ENCODE results near the gene ERGIC1. TPM values are rescaled to one million over a fixed set of nuclear protein-coding genes. Genes with fewer than 3 reads are reported as not detected.

Gene ERGIC1
- total RNA-seq, 2 experiments from 2014 or later = 33.4 to 36.2 TPM

DNA sequence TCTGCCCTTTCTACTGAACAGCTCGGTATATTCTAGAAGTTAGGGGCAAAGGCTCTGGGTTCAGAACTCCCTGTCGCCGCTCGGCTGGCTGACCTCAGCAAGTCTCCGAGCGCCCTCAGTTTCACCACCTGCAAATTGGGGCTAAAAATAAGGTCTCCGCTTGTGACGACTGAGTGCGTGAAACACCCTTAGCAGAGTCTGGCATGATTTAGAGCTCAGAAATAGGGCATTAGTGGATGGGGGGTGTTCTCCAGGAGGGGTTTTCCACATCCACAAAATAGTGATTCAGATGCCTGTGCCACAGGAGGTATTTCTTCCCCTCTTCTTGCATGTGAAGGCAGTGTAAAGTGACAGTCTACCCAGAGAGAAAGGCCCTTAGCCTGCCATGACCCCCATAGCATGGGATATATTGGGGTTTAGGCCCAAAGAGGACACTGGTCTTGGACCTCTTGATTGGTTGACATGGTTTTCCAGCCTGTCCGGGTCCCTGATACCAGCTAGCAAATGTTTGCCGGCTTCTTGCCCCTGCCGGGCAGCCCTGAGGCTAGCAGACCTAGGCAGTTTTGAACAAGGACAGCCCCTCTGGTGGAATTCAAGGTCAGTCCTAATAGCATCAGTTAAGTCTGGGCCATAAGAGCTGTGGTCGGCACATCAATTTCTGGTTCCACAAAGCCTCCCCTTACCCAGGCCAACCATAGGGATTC, 1.4 kb downstream of the ERGIC1 start:
- Mint-ChIP-seq H3K4me3 (peak overlapping the region; percentile 80), H3K36me3 (ENCODE audit: low read depth) (no peaks in the 10 kb centered on the region), H3K27ac (no peak overlapping the region), H3K9me3 (no peaks in the 10 kb centered on the region), H3K4me1 (ENCODE audit: low read depth) (peaks cover 41% of the 10 kb centered on the region), H3K27me3 (ENCODE audit: low read depth) (no peaks in the 10 kb centered on the region)
- CTCF ChIA-PET = interaction anchor here (0.6 to 2.0 kb wide), 6 partner anchors 10 to 353 kb away, joined by 3 to 12 read pairs (median 3); no protein-coding TSS in a partner anchor
- intact Hi-C loops (cut with micrococcal nuclease) = loop anchor here (1.0 kb wide), 1 partner anchor 58 kb away; no protein-coding TSS in a partner anchor
- no peak for DNase-seq

DNA sequence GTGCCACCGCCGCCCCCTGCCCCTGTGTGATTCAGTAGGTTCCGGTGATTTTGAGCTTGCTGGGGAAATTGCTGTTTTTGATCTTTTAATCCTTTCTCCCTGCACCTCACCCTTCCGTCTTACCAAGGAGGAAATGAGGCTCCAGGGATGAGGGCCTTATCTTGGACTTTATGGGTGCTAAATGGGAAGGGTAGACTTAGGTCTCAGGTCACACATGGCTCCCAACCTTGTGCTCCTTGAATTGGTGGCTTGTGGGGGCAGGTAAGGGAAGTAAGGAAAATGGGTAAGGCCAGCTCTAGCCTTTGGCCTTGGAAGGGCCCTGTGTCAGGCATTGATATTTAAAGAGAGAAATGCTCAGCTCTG, 1.9 kb downstream of the ERGIC1 start:
- H3K27ac Mint-ChIP-seq = no peak overlapping the region

DNA sequence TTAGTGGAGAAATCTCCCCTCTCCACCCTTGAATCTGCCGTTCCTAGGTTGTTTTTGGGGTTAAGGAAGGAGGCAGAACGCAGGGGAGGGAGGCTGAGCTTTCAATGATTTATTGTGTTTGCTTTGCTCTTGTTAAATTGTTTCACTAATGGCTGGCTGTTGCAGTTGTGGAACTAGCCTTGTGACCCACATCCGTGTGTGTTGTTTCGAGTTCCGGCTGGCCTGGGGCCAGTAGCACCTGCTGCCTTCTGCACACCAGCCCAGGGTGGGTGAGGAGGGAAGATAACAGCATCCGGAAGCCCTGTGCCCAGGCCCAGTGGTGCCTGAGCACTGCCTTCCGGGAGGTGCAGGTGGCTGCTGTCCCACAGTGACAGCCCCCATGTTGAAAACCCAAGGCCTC, 3.6 kb downstream of the ERGIC1 start:
- Mint-ChIP-seq H3K4me3 (peak overlapping the region; percentile 34), H3K9me3 (no peaks in the 10 kb centered on the region), H3K36me3 (ENCODE audit: low read depth) (peaks cover 2% of the 10 kb centered on the region), H3K27ac (peak overlapping the region; percentile 18), H3K27me3 (ENCODE audit: low read depth) (no peaks in the 10 kb centered on the region), H3K4me1 (ENCODE audit: low read depth) (peaks cover 42% of the 10 kb centered on the region)
- intact Hi-C loops (cut with micrococcal nuclease) = no loop called here
- CTCF ChIA-PET = no interaction called here
- peak; percentile 64 for DNase-seq

More for the DNA sequence above, 1.9 kb downstream of the ERGIC1 start:
- DNase-seq = no peak
- Mint-ChIP-seq H3K9me3 (no peaks in the 10 kb centered on the region), H3K36me3 (ENCODE audit: low read depth) (no peaks in the 10 kb centered on the region), H3K27me3 (ENCODE audit: low read depth) (no peaks in the 10 kb centered on the region), H3K4me1 (ENCODE audit: low read depth) (peaks cover 41% of the 10 kb centered on the region), H3K4me3 (peak overlapping the region; percentile 33)
- CTCF ChIA-PET = interaction anchor here (0.6 to 2.0 kb wide), 4 partner anchors 9 to 144 kb away, joined by 3 to 12 read pairs (median 4); no protein-coding TSS in a partner anchor
- intact Hi-C loops (cut with micrococcal nuclease) = loop anchor here (1.0 kb wide), 1 partner anchor 59 kb away; no protein-coding TSS in a partner anchor

DNA sequence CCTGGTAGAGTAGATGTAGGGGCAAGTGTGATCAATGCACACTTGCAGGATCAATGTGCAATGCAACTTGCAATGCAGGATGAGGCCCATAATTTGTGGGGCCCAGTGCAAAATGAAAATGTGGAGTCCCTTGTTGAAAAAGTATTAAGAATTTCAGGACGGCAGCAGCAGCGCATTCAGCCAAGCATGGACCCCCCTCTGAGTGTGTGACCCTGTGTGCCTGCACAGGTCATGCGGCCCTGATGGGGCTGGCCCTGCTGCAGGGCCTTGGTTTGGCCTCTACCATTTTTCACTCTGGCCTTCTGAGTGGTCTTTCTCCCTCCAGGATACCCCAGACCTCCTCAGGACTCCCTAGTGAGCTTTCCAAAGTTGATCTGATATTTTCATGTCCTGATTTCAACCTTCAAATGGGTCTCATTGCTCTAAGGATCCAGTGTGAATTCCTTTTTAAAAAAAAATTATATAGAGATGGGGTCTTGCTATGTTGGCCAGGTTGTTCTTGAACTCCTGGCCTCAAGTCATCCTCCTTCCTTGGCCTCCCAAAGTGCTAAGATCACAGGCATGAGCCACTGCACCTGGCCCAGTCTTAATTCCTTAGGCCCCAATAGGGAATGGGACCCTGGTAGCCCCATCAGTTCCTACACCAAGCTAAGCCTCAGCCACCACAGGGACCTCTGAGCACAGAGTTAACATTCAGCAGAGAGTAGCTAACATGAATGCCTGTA, 4.3 kb downstream of the ERGIC1 start:
- peaks cover 41% of the 10 kb centered on the region for H3K4me1 Mint-ChIP-seq (ENCODE audit: low read depth)
- no peaks in the 10 kb centered on the region for H3K27me3 Mint-ChIP-seq (ENCODE audit: low read depth)
- intact Hi-C loops (cut with micrococcal nuclease) = no loop called here
- H3K27ac Mint-ChIP-seq = no peak overlapping the region
- CTCF ChIA-PET = interaction anchor here (0.6 to 0.7 kb wide), 3 partner anchors 96 to 123 kb away, joined by 3 to 6 read pairs (median 3); no protein-coding TSS in a partner anchor
- DNase-seq = no peak
- peaks cover 5% of the 10 kb centered on the region for H3K36me3 Mint-ChIP-seq (ENCODE audit: low read depth)
- no peaks in the 10 kb centered on the region for H3K9me3 Mint-ChIP-seq
- no peak overlapping the region for H3K4me3 Mint-ChIP-seq

DNA sequence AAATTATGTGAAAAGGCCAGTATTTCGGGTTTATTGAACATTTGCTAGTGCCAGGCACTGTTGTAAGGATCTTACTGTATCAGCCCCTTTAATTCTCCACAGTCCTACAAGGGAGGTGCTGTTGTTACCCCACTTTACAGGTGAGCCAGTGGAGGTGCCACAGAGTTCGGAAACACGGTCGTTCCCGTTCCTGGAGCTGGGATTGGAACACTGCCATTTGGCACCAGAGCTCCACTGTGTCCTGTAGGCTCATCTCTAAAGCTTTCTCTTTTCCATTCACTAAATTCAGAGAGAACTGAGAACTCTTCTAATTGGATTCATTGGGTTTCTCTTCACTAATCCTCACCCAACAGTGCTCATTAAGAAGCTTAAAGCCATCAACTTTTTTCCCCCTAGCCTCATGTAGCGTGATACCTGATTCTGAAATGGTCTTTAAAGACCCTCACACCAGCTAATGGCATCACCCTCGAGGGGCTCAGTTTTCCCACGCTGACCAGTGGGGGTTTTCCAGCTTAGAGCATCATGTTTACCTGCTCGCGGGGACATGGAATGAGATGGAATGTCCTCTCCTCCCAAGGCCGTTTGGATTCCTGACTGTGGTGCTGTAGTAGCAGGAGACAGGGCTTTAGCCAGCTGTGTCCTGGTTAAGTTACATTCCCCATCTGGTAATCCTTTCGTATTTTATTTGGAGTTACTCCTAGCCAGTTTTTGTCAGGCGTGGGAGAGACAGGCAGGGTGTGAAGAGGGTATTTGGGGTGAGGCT, 5.8 kb downstream of the ERGIC1 start:
- Mint-ChIP-seq H3K9me3 (no peaks in the 10 kb centered on the region), H3K27ac (no peak overlapping the region), H3K4me3 (no peak overlapping the region), H3K27me3 (ENCODE audit: low read depth) (no peaks in the 10 kb centered on the region), H3K36me3 (ENCODE audit: low read depth) (peaks cover 5% of the 10 kb centered on the region), H3K4me1 (ENCODE audit: low read depth) (peaks cover 42% of the 10 kb centered on the region)
- no peak for DNase-seq
- CTCF ChIA-PET = interaction anchor here (2.0 kb wide), 1 partner anchor 125 kb away, joined by 5 read pairs; no protein-coding TSS in a partner anchor
- intact Hi-C loops (cut with micrococcal nuclease) = no loop called here

DNA sequence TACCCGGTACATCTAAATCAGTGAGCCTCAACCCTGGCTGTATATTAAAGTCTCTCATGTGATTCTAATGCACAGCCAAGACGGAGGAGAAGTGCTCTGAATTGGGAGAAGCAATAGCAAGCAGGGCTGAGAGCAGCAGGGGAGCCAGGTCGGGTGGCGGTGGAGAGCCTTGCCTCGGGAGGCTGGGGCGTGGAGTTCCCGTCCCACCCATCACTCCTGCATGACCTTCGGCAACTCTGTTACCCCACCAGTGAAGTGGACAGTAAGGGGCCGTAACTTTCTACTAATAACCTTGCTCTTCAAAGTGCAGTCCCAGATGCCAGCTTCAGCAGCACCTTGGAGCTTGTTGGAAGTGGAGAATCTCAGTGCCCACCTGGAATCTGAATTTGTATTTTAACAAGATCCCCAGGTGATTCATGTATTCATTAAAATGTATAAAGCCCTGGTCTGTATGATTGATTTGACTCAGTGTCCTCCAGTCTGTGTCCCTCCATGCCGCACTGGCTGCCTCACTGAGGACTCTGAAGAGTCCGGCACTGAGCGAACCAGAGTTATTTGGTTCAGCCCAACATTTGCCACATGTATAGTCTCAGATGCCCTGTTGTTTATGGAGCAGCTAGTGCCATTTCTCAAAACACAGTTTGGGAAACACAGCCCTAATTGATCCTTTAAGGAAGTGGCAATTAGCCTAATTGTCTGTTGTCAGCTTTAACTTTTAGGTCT, 6.5 kb downstream of the ERGIC1 start:
- DNase-seq = no peak
- Mint-ChIP-seq H3K36me3 (ENCODE audit: low read depth) (peaks cover 5% of the 10 kb centered on the region), H3K4me1 (ENCODE audit: low read depth) (peaks cover 35% of the 10 kb centered on the region), H3K9me3 (no peaks in the 10 kb centered on the region), H3K27me3 (ENCODE audit: low read depth) (no peaks in the 10 kb centered on the region), H3K4me3 (no peak overlapping the region), H3K27ac (no peak overlapping the region)
- CTCF ChIA-PET = interaction anchor here (1.0 to 2.0 kb wide), 2 partner anchors 19 to 125 kb away, joined by 3 to 5 read pairs; no protein-coding TSS in a partner anchor
- intact Hi-C loops (cut with micrococcal nuclease) = no loop called here

DNA sequence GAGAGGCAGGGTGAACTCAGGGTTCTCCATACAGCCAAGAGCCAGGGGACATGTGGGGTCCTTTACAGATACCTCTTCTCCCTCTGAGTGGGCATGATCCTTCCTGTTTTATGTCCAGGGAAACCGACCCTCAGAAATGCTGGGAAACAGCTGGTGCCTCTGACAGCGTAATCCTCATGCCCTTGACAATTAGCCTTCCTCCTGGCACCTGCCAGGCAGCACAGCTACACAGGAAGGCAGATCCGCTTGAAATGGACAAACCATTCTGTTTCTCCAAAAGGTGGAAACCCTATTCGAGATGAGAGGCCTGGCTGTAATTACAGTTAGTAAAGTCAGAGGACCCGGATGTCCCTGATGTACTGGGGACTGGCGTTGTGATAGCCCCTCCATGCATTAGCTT, 7.2 kb downstream of the ERGIC1 start:
- H3K9me3 Mint-ChIP-seq = no peaks in the 10 kb centered on the region
- no peaks in the 10 kb centered on the region for H3K27me3 Mint-ChIP-seq (ENCODE audit: low read depth)
- DNase-seq = no peak
- H3K27ac Mint-ChIP-seq = no peak overlapping the region
- H3K4me3 Mint-ChIP-seq = no peak overlapping the region
- CTCF ChIA-PET = interaction anchor here (1.0 to 2.0 kb wide), 2 partner anchors 18 to 126 kb away, joined by 3 to 5 read pairs; no protein-coding TSS in a partner anchor
- peaks cover 28% of the 10 kb centered on the region for H3K4me1 Mint-ChIP-seq (ENCODE audit: low read depth)
- intact Hi-C loops (cut with micrococcal nuclease) = no loop called here
- peaks cover 5% of the 10 kb centered on the region for H3K36me3 Mint-ChIP-seq (ENCODE audit: low read depth)

DNA sequence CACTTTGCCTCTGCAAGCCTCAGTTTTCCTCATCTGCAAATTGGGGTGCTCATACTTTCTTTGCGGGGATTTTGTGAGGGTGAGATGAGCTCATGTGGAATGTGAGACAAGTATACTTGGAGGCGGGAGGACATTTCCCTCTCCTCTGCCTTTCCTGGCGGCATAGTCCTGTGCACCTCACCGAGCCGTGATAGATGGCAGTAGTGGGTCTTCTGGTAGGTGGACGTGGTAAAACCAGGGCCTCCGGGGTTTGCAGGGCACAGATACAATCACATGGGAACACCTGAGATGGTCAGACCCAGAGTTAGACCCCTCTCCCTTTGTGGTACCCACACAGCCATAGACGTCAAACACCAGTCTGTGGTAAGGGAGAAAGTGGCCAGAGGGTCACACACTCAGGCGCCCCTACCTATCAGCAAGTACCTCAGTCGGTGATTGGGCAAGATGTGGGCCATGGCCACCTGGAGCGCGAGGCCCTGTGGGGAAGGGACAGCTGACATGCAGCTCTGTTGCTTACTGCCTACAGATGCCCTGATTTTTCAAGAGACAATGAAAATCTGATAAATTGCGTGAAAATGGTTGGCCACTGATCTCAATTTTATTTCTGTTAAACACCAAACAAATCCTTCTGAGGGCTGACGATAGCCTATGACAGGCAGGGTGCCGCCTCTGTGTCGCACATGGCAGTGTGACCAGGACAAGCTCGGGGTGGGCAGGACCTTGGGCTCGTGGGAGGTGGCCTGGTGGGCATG, 9.9 kb downstream of the ERGIC1 start:
- intact Hi-C loops (cut with micrococcal nuclease) = no loop called here
- H3K36me3 Mint-ChIP-seq (ENCODE audit: low read depth) = peaks cover 5% of the 10 kb centered on the region
- H3K4me1 Mint-ChIP-seq (ENCODE audit: low read depth) = peaks cover 15% of the 10 kb centered on the region
- no peak overlapping the region for H3K4me3 Mint-ChIP-seq
- no peak for DNase-seq
- no peak overlapping the region for H3K27ac Mint-ChIP-seq
- H3K9me3 Mint-ChIP-seq = no peaks in the 10 kb centered on the region
- H3K27me3 Mint-ChIP-seq (ENCODE audit: low read depth) = no peaks in the 10 kb centered on the region
- CTCF ChIA-PET = interaction anchor here (1.1 to 1.4 kb wide), 3 partner anchors 89 to 129 kb away, joined by 3 to 4 read pairs (median 4); no protein-coding TSS in a partner anchor

DNA sequence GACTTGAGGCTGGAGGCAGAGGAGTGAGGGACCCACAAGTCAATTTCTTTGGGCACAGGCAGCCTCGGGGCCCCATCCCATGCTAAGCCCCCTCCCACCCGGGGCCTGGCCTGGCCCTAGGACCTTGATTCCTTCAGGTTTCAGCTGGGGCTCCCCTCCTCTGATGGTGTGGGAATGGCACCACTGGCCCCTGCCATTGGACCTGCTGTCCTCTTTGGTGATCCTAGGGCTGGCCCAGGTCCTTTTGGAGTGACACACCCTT, 10.5 kb downstream of the ERGIC1 start:
- Mint-ChIP-seq H3K36me3 (ENCODE audit: low read depth) (peaks cover 5% of the 10 kb centered on the region), H3K27me3 (ENCODE audit: low read depth) (no peaks in the 10 kb centered on the region), H3K9me3 (no peaks in the 10 kb centered on the region), H3K4me3 (no peak overlapping the region), H3K4me1 (ENCODE audit: low read depth) (peaks cover 18% of the 10 kb centered on the region), H3K27ac (no peak overlapping the region)
- intact Hi-C loops (cut with micrococcal nuclease) = no loop called here
- CTCF ChIA-PET = interaction anchor here (1.0 to 1.4 kb wide), 2 partner anchors 9 to 130 kb away, joined by 3 to 4 read pairs; no protein-coding TSS in a partner anchor
- no peak for DNase-seq

DNA sequence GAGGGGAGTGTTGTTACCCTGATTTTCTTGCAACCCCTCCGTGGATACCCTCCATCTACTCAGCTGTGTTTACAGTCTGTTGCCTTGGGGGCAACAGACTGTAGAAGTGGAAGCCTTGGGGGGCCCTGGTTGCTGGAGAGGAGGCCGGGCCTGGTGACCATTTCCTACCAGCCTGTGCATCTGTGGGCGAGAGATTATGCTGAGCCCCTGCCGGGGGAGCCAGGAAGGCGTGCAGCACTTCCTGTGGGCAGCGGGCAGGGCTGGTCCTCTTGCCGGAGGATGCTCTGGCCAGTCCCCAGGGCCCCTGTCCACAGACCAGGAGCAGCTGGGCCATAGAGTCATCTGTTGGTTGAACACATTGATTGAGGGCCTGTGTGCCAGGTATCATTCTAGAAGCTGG, 11.1 kb downstream of the ERGIC1 start:
- no peak overlapping the region for H3K4me3 Mint-ChIP-seq
- H3K27me3 Mint-ChIP-seq (ENCODE audit: low read depth) = no peaks in the 10 kb centered on the region
- CTCF ChIA-PET = interaction anchor here (1.0 to 1.4 kb wide), 2 partner anchors 10 to 131 kb away, joined by 3 to 4 read pairs; no protein-coding TSS in a partner anchor
- no peaks in the 10 kb centered on the region for H3K9me3 Mint-ChIP-seq
- intact Hi-C loops (cut with micrococcal nuclease) = no loop called here
- H3K27ac Mint-ChIP-seq = no peak overlapping the region
- DNase-seq = no peak
- H3K36me3 Mint-ChIP-seq (ENCODE audit: low read depth) = peaks cover 5% of the 10 kb centered on the region
- H3K4me1 Mint-ChIP-seq (ENCODE audit: low read depth) = peaks cover 23% of the 10 kb centered on the region

DNA sequence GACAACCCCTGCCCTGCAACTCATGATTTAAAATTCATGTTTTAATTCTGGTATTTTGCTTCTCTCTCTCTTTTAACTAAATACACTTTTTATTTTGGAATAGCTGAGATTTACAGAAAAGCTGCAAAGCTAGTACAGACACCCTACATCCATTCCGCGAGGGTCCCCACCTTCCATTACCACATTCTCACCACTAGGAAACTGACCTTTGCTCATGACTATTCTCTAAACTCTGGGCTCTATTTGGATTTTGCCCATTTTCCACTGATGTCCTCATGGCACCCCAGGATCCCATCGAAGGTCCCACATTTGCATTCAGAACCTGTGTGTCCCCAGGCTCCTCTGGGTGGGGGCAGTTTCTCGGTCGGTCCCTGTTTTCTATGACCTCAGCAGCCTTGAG, 11.5 kb downstream of the ERGIC1 start:
- intact Hi-C loops (cut with micrococcal nuclease) = no loop called here
- peaks cover 5% of the 10 kb centered on the region for H3K36me3 Mint-ChIP-seq (ENCODE audit: low read depth)
- no peak overlapping the region for H3K4me3 Mint-ChIP-seq
- CTCF ChIA-PET = interaction anchor here (1.0 to 1.4 kb wide), 2 partner anchors 10 to 131 kb away, joined by 3 to 4 read pairs; no protein-coding TSS in a partner anchor
- no peak for DNase-seq
- H3K4me1 Mint-ChIP-seq (ENCODE audit: low read depth) = peaks cover 23% of the 10 kb centered on the region
- H3K9me3 Mint-ChIP-seq = no peaks in the 10 kb centered on the region
- H3K27me3 Mint-ChIP-seq (ENCODE audit: low read depth) = no peaks in the 10 kb centered on the region
- H3K27ac Mint-ChIP-seq = no peak overlapping the region
